22Rv1 (cell line): ENCODE data around the gene CTAG1A.

Experiments used
- ZFX ChIP-seq: fragments of 450-650 bp; IDR thresholded peaks from 2 replicates; pipeline ENCODE4 v1.6.1; 2017; ENCODE audit warnings: antibody characterized with exemption, borderline replicate concordance
- TF ChIP-seq, protein P1 (sequence below): fragments of 450-650 bp; IDR thresholded peaks from 2 replicates; pipeline ENCODE4 v1.5.1; 2017; ENCODE audit warnings: mild to moderate bottlenecking

DNA sequence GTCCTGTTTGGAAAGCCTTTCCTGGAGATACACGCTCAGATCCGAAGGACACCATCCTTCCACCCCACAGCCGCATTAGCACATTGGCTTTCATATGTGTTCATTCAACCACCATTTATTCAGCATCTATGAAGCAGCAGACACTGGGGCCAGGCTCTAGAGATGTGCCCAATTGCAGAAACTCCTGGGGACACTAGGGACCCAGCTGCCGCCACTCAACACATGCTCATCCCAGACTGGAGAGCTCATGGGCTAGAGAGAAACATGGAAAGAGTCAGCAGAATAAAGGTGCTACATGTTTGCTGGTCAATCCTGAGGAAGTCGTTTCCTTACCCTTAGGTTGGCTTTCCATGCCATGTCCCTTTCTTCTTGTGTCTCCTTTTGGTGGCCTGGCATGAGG is 7.6 kb downstream of the CTAG1A start:
- TF ChIP-seq, protein P1, sequence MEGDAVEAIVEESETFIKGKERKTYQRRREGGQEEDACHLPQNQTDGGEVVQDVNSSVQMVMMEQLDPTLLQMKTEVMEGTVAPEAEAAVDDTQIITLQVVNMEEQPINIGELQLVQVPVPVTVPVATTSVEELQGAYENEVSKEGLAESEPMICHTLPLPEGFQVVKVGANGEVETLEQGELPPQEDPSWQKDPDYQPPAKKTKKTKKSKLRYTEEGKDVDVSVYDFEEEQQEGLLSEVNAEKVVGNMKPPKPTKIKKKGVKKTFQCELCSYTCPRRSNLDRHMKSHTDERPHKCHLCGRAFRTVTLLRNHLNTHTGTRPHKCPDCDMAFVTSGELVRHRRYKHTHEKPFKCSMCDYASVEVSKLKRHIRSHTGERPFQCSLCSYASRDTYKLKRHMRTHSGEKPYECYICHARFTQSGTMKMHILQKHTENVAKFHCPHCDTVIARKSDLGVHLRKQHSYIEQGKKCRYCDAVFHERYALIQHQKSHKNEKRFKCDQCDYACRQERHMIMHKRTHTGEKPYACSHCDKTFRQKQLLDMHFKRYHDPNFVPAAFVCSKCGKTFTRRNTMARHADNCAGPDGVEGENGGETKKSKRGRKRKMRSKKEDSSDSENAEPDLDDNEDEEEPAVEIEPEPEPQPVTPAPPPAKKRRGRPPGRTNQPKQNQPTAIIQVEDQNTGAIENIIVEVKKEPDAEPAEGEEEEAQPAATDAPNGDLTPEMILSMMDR = no peak
- TF ChIP-seq ZFX = no peak
